Heart left ventricle (tissue), 16 donors: ENCODE measurements around the gene IRAK2. TPM values are rescaled to one million over a fixed set of nuclear protein-coding genes. Genes with fewer than 3 reads are reported as not detected.

ENCODE experiments used
- ATAC-seq, 4 donors: fragments of 200-7000 bp; cut with Tn5 transposase; one replicate each; pipeline ENCODE4 v1.9.1; 2020 to 2022; ENCODE audit warnings: moderate library complexity in 4 of 4, mild to moderate bottlenecking in 3 of 4, moderate number of reproducible peaks in 1 of 4
- DNase-seq, 5 donors: peaks; one replicate each; pipeline ENCODE4 v3.0.0-alpha.2; 2020
- H3K27ac ChIP-seq, 12 donors: fragments of 200-600 bp; sonication (generic) in 4 of 12; one replicate each; pipeline versions ENCODE4 v1.5.0 to v1.8.0; 2016 to 2022; ENCODE audit warnings: mild to moderate bottlenecking in 2 of 12
- H3K27me3 ChIP-seq, 9 donors: fragments of 200-600 bp; sonication (generic) in 2 of 9; one replicate each; pipeline versions ENCODE4 v1.5.1 to v1.8.0; 2016 to 2022; ENCODE audit warnings: mild to moderate bottlenecking in 3 of 9
- H3K36me3 ChIP-seq, 9 donors: fragments of 200-600 bp; sonication (generic) in 2 of 9; one replicate each; pipeline versions ENCODE4 v1.5.0 to v1.8.0; 2018 to 2022; ENCODE audit warnings: mild to moderate bottlenecking in 2 of 9
- H3K4me1 ChIP-seq, 12 donors: fragments of 200-600 bp; sonication (generic) in 4 of 12; one replicate each; pipeline versions ENCODE4 v1.5.0 to v1.8.0; 2016 to 2022; ENCODE audit warnings: mild to moderate bottlenecking in 3 of 12
- H3K4me3 ChIP-seq, 12 donors: fragments of 200-600 bp; sonication (generic) in 4 of 12; one replicate each; pipeline versions ENCODE4 v1.5.0 to v1.8.0; 2017 to 2022; ENCODE audit warnings: mild to moderate bottlenecking in 9 of 12, moderate library complexity in 4 of 12
- H3K9me3 ChIP-seq, 12 donors: fragments of 200-600 bp; sonication (generic) in 4 of 12; one replicate each; pipeline versions ENCODE4 v1.5.0 to v1.8.0; 2016 to 2022; ENCODE audit warnings: mild to moderate bottlenecking in 1 of 12
- CTCF ChIP-seq, 12 donors: fragments of 200-600 bp; sonication (generic) in 4 of 12; IDR thresholded peaks; one replicate each; pipeline versions ENCODE4 v1.5.0 to v1.8.0; 2018 to 2022; ENCODE audit warnings: antibody characterized with exemption in 12 of 12, mild to moderate bottlenecking in 5 of 12
- POLR2A ChIP-seq, 2 donors: fragments of 450-650 bp; IDR thresholded peaks; one replicate each; pipeline ENCODE4 v1.6.1; 2017; ENCODE audit warnings: antibody characterized with exemption in 2 of 2, mild to moderate bottlenecking in 2 of 2, moderate library complexity in 2 of 2
- WGBS, 4 donors: extraction: QIAGEN DNeasy Blood & Tissue Kit in 2 of 4; methylation state at CpG; one replicate each; pipeline versions ENCODE4 v1.1.5 to v1.1.7; 2013 to 2018; 5-methylcytosine and 5-hydroxymethylcytosine counted together
- intact Hi-C, 10 donors: fragments of 100-400 bp; cut with DNase I; formaldehyde crosslinking; loops; one replicate each; pipeline versions ENCODE4 v1.11.1 to v1.14.2; 2022
- polyA plus RNA-seq, 2 donors: library from polyadenylated mRNA; stranded (reverse); fragments of 200-250 nt; gene quantifications; one replicate each; pipeline ENCODE4 v1.2.3, GENCODE V29; 2013
- total RNA-seq, 9 donors: library from RNA; depleted of rRNA in 2 of 9; stranded (reverse); fragments of >200 nt in 2 of 9; fragmentation: NEBNext Ultra II Directional in 3 of 9; extraction: Animal tissue kit (Norgen Biotek cat#: 25700) in 3 of 9; gene quantifications; one replicate each; pipeline versions ENCODE4 v1.1.0 to v1.2.4, GENCODE V29; 2016 to 2023
- donor health status: ischemic (EF 13 %, LVEDD 7.1; RV severe dilation, severe dysfunction).
- donor health status: healthy with polysubstance abuse.
- donor health status: DM: no; HTN: yes; CAD: no.
- donor health status: DM: no; HTN: no; CAD: no.
- donor health status: ischemic (EF 25% LVEDD 6.9; RV normal size, moderate dysfunction).
- donor health status: ischemic (EF 25% LVEDD 5.7; RV mildly dilated, moderate dysfunction).
- donor health status: healthy.
- donor health status: DM: yes; HTN: yes; CAD: no.
- donor health status: ischemic (EF 35%, LVEDD 5.7; RV mildly dilated, moderate dysfunction).
- donor health status: nonischemic (EF 11% LVEDD 7.7; RV severe dilation, severe dysfunction).
- donor health status: DM: yes; HTN: yes; CAD: no.
- donor health status: PGD.
- donor health status: ischemic (EF 29% LVEDD 5.4; RV normal size, mild dysfunction).
- donor health status: nonischemic (EF 23%, LVEDD 6.1; RV moderate dilation, normal function).

The IRAK2 gene
- total and polyA plus RNA-seq, 11 donors = 0.46 to 6.3 (median 1.4) TPM

- peak in 1 of 5 donors; percentile 30 for DNase-seq
Observed at GRCh38 chr3:10292505-10293419, 128.0 kb downstream of the IRAK2 start, which contains the start of gene GHRL. GHRL (minus strand) TSS chr3:10292947; CDS start chr3:10290180, 2,767 bp downstream.

More at GRCh38 chr3:10292505-10293419, 128.0 kb downstream of the IRAK2 start, which contains the start of gene GHRL:
- Histone ChIP-seq H3K27me3 (no peaks in the 10 kb centered on the region), H3K4me1 (peaks cover 0 to 25% (median 0%) of the 10 kb centered on the region in 12 donors), H3K4me3 (peak within 1 kb of the TSS in 1 of 12 donors; percentile 9), H3K36me3 (peaks cover 0 to 57% (median 35%) of the 10 kb centered on the region in 9 donors), H3K9me3 (no peaks in the 10 kb centered on the region), H3K27ac (peak within 1 kb of the TSS in 1 of 12 donors; percentile 34)
- 42 to 59% (median 48%) methylated on average over 4 to 12 of the region's 12 CpGs for WGBS, 4 donors
- ATAC-seq = peak in 3 of 4 donors; percentile 15 to 43 (median 38)
- TF ChIP-seq POLR2A (IDR thresholded peaks at IDR 0.05) = no peak
- no peak for TF ChIP-seq CTCF (IDR thresholded peaks at IDR 0.05)
- intact Hi-C loops = no loop called here

Other genes starting within 250 kb of the IRAK2 start
- gene IL17RC, start 247.8 kb upstream of the IRAK2 start, total RNA-seq = 10 to 100 TPM; 20.6 to 45.3 (median 29.2) TPM
- 10 to 100 TPM; 34.7 to 42.1 TPM for gene IL17RC, start 247.8 kb upstream of the IRAK2 start, polyA plus RNA-seq
- 10 to 100 TPM; 45.9 to 77.8 (median 60.6) TPM for gene CRELD1, start 231.1 kb upstream of the IRAK2 start, total RNA-seq
- gene CRELD1, start 231.1 kb upstream of the IRAK2 start, polyA plus RNA-seq = 10 to 100 TPM; 61.8 to 71.8 TPM
- 1 to 10 TPM in 4 of 9 donors, under 1 TPM in 5; 0.39 to 2.3 (median 0.81) TPM for gene PRRT3, start 212.5 kb upstream of the IRAK2 start, total RNA-seq
- under 1 TPM; 0.44 to 0.46 TPM for gene PRRT3, start 212.5 kb upstream of the IRAK2 start, polyA plus RNA-seq
- gene EMC3, start 178.1 kb upstream of the IRAK2 start, total RNA-seq = 100 to 1,000 TPM in 2 of 9 donors, 10 to 100 TPM in 7; 54.9 to 109 (median 74.7) TPM
- gene EMC3, start 178.1 kb upstream of the IRAK2 start, polyA plus RNA-seq = 100 to 1,000 TPM in 1 of 2 donors, 10 to 100 TPM in 1; 41.8 to 164 TPM
- 1 to 10 TPM in 4 of 9 donors, under 1 TPM in 5; 0.12 to 4.4 (median 0.97) TPM for gene FANCD2, start 138.5 kb upstream of the IRAK2 start, total RNA-seq
- under 1 TPM; 0.62 to 0.80 TPM for gene FANCD2, start 138.5 kb upstream of the IRAK2 start, polyA plus RNA-seq
- gene FANCD2OS, start 56.7 kb upstream of the IRAK2 start, total RNA-seq = not detected
- gene FANCD2OS, start 56.7 kb upstream of the IRAK2 start, polyA plus RNA-seq = not detected
- 100 to 1,000 TPM in 3 of 9 donors, 10 to 100 TPM in 6; 69.8 to 109 (median 89.8) TPM for gene BRK1, start 49.2 kb upstream of the IRAK2 start, total RNA-seq
- 100 to 1,000 TPM in 1 of 2 donors, 10 to 100 TPM in 1; 85.5 to 159 TPM for gene BRK1, start 49.2 kb upstream of the IRAK2 start, polyA plus RNA-seq
- 10 to 100 TPM in 7 of 9 donors, 1 to 10 TPM in 2; 8.8 to 23.2 (median 12.1) TPM for gene VHL, start 23.1 kb upstream of the IRAK2 start, total RNA-seq
- 10 to 100 TPM; 10.6 to 13.9 TPM for gene VHL, start 23.1 kb upstream of the IRAK2 start, polyA plus RNA-seq
- 10 to 100 TPM; 10.1 to 26.6 (median 16.8) TPM for gene TATDN2, start 83.5 kb downstream of the IRAK2 start, total RNA-seq
- gene TATDN2, start 83.5 kb downstream of the IRAK2 start, polyA plus RNA-seq = 10 to 100 TPM in 1 of 2 donors, 1 to 10 TPM in 1; 8.6 to 31.6 TPM
- 1 to 10 TPM in 1 of 9 donors, under 1 TPM in 2, not detected in 6; 0.42 to 2.1 (median 0.75) TPM for gene GHRL, start 128.0 kb downstream of the IRAK2 start, total RNA-seq
- under 1 TPM; 0.18 to 0.61 TPM for gene GHRL, start 128.0 kb downstream of the IRAK2 start, polyA plus RNA-seq
- 10 to 100 TPM; 49.7 to 73.6 (median 56.9) TPM for gene SEC13, start 156.2 kb downstream of the IRAK2 start, total RNA-seq
- 100 to 1,000 TPM in 1 of 2 donors, 10 to 100 TPM in 1; 49.2 to 164 TPM for gene SEC13, start 156.2 kb downstream of the IRAK2 start, polyA plus RNA-seq